Stomach (tissue), 4 donors: ENCODE measurements around the gene DET1.

Experiments used
- CTCF ChIP-seq, 7 experiments: fragments of 450-650 bp in 4 of 7; fragments of 200-600 bp in 3 of 7; sonication (generic) in 3 of 7; IDR thresholded peaks; one replicate each; pipeline ENCODE4 v1.5.1; 2016 to 2019; ENCODE audit warnings: antibody characterized with exemption in 7 of 7, control low read depth in 2 of 7, mild to moderate bottlenecking in 1 of 7
- EP300 ChIP-seq: sonication (generic); formaldehyde crosslinking; IDR thresholded peaks from one replicate; pipeline ENCODE4 v1.6.1; 2017; ENCODE audit warnings: antibody characterized with exemption
- POLR2A ChIP-seq, 4 donors: fragments of 450-650 bp; IDR thresholded peaks; one replicate each; pipeline ENCODE4 v1.6.1; 2016; ENCODE audit warnings: antibody characterized with exemption in 4 of 4, control low read depth in 2 of 4, mild to moderate bottlenecking in 1 of 4, moderate library complexity in 1 of 4
- POLR2AphosphoS5 ChIP-seq, 3 donors: sonication (generic); formaldehyde crosslinking; IDR thresholded peaks; one replicate each; pipeline ENCODE4 v1.6.1; 2016; ENCODE audit warnings: antibody characterized with exemption in 3 of 3

- TF ChIP-seq CTCF (IDR thresholded peaks at IDR 0.05) (no peak), POLR2A (IDR thresholded peaks at IDR 0.05) (no peak), EP300 (no peak), POLR2AphosphoS5 (IDR thresholded peaks at IDR 0.05) (no peak)
Observed at GRCh38 chr15:88539441-88539840, 7.0 kb downstream of the DET1 start.
